Cortex of kidney (tissue), 1 donor: ENCODE data around the gene SLC25A18.
"Not testable (repeated sequence)": the region's sequence is repeated elsewhere in the genome, so short reads cannot be mapped to it uniquely, and the experiment has no call there.

ENCODE experiments used
- DNase-seq: peaks from one replicate; lab custom pipeline; 2025; lab: John Stamatoyannopoulos, UW

The SLC25A18 gene

GRCh38 chr22:17607891-17608521, 44.7 kb downstream of the SLC25A18 start:
- no peak for DNase-seq

GRCh38 chr22:17612057-17612456, 48.8 kb downstream of the SLC25A18 start:
- no peak for DNase-seq

GRCh38 chr22:17613280-17613679, 50.0 kb downstream of the SLC25A18 start:
- DNase-seq: no peak

- DNase-seq: no peak
Measured at GRCh38 chr22:17627961-17628405, 64.7 kb downstream of the SLC25A18 start.

GRCh38 chr22:17628406-17629172, 65.3 kb downstream of the SLC25A18 start, which contains the start of gene ATP6V1E1:
Gene ATP6V1E1, minus strand, starts transcription at chr22:17628749. Its CDS starts 114 bp downstream, at chr22:17628635.
- no peak for DNase-seq

- no peak for DNase-seq
Measured at GRCh38 chr22:17629173-17629489, 65.8 kb downstream of the SLC25A18 start.

GRCh38 chr22:17629641-17630040, 66.3 kb downstream of the SLC25A18 start:
- DNase-seq: no peak

GRCh38 chr22:17631076-17631565, 67.8 kb downstream of the SLC25A18 start:
- DNase-seq: no peak

GRCh38 chr22:17633217-17633997, 70.1 kb downstream of the SLC25A18 start:
- DNase-seq: no peak

GRCh38 chr22:17633998-17634323, 70.7 kb downstream of the SLC25A18 start:
- DNase-seq: no peak

GRCh38 chr22:17634696-17635095, 71.4 kb downstream of the SLC25A18 start:
- DNase-seq: no peak

GRCh38 chr22:17636850-17637249, 73.6 kb downstream of the SLC25A18 start:
- not testable (repeated sequence) for DNase-seq

GRCh38 chr22:17637490-17638181, 74.3 kb downstream of the SLC25A18 start:
- DNase-seq: no peak

- no peak for DNase-seq
Measured at GRCh38 chr22:17638182-17638431, 74.8 kb downstream of the SLC25A18 start.

- DNase-seq: no peak
Measured at GRCh38 chr22:17638432-17639246, 75.3 kb downstream of the SLC25A18 start, which contains the start of gene BCL2L13. Gene BCL2L13, plus strand, starts transcription at chr22:17638757. Its CDS starts 16,955 bp downstream, at chr22:17655712.

- DNase-seq: no peak
Measured at GRCh38 chr22:17639247-17639741, 76.0 kb downstream of the SLC25A18 start.
